Left colon (tissue), 2 donors: ENCODE measurements around the gene CBFB. TPM values are rescaled to one million over a fixed set of nuclear protein-coding genes. Genes with fewer than 3 reads are reported as not detected.
"Not testable (repeated sequence)": the region's sequence is repeated elsewhere in the genome, so short reads cannot be mapped to it uniquely, and the experiment has no call there.

Experiments
- ATAC-seq: fragments of 200-7000 bp; cut with Tn5 transposase; one replicate; pipeline ENCODE4 v1.9.1; 2020; ENCODE audit warnings: mild to moderate bottlenecking, moderate library complexity
- DNase-seq, 2 donors: peaks; one replicate each; pipeline ENCODE4 v3.0.0-alpha.2; 2020
- intact Hi-C, 2 donors: fragments of 100-400 bp; cut with DNase I in 1 of 2; cut with micrococcal nuclease in 1 of 2; formaldehyde crosslinking; loops; one replicate each; pipeline versions ENCODE4 v1.11.2 to v1.14.0; 2022; cut with DNase I, micrococcal nuclease
- total RNA-seq, 2 donors: library from RNA; stranded (reverse); fragmentation: NEBNext Ultra II Directional; extraction: Animal tissue kit (Norgen Biotek cat#: 25700); gene quantifications; one replicate each; pipeline ENCODE4 v1.2.1, GENCODE V29; 2021
- donor health status: DM: no; HTN: no; CAD: no.
- donor health status: DM: yes; HTN: yes; CAD: no.

Gene CBFB
- total RNA-seq, 2 donors from 2014 or later, result 25.8 to 27.0 TPM

GRCh38 chr16:67111951-67112444, 83.0 kb downstream of the CBFB start:
- intact Hi-C loops, result no loop called here
- ATAC-seq (no peak), DNase-seq (no peak)

- DNase-seq, result peak in 1 of 2 donors; percentile 11
- intact Hi-C loops, result no loop called here
- peak; percentile 12 for ATAC-seq
Observed at GRCh38 chr16:67112591-67113399, 83.8 kb downstream of the CBFB start.

- ATAC-seq (no peak), DNase-seq (no peak)
- intact Hi-C loops, result no loop called here
Observed at GRCh38 chr16:67114793-67115192, 85.8 kb downstream of the CBFB start.

- no peak for ATAC-seq
- no peak for DNase-seq
- intact Hi-C loops, result no loop called here
Observed at GRCh38 chr16:67115639-67116038, 86.7 kb downstream of the CBFB start.

GRCh38 chr16:67116388-67117311, 87.7 kb downstream of the CBFB start:
- intact Hi-C loops, result no loop called here
- DNase-seq, result no peak
- ATAC-seq, result no peak

- DNase-seq, result no peak
Observed at GRCh38 chr16:67117716-67118115, 88.8 kb downstream of the CBFB start.

GRCh38 chr16:67120025-67120424, 91.1 kb downstream of the CBFB start:
- no peak for DNase-seq
- no peak for ATAC-seq
- intact Hi-C loops, result no loop called here

More at GRCh38 chr16:67117716-67118115, 88.8 kb downstream of the CBFB start:
- intact Hi-C loops, result no loop called here
- ATAC-seq, result no peak

GRCh38 chr16:67122799-67123198, 93.8 kb downstream of the CBFB start:
- intact Hi-C loops, ATAC-seq, DNase-seq: not testable (repeated sequence)

- no peak for DNase-seq
- intact Hi-C loops, result no loop called here
Observed at GRCh38 chr16:67128417-67128816, 99.5 kb downstream of the CBFB start.

GRCh38 chr16:67128887-67129286, 99.9 kb downstream of the CBFB start:
- DNase-seq (no peak), ATAC-seq (no peak)
- intact Hi-C loops, result no loop called here

More at GRCh38 chr16:67128417-67128816, 99.5 kb downstream of the CBFB start:
- no peak for ATAC-seq

- ATAC-seq (no peak), DNase-seq (no peak)
- intact Hi-C loops, result no loop called here
Observed at GRCh38 chr16:67129422-67129821, 100.5 kb downstream of the CBFB start.

GRCh38 chr16:67137605-67138004, 108.7 kb downstream of the CBFB start:
- intact Hi-C loops, result no loop called here
- ATAC-seq (no peak), DNase-seq (no peak)

GRCh38 chr16:67141391-67141790, 112.4 kb downstream of the CBFB start:
- ATAC-seq, result no peak
- no peak for DNase-seq
- intact Hi-C loops, result no loop called here

GRCh38 chr16:67142342-67142741, 113.4 kb downstream of the CBFB start:
- intact Hi-C loops, result no loop called here
- DNase-seq (no peak), ATAC-seq (peak; percentile 40)

- intact Hi-C loops, result no loop called here
- DNase-seq, result no peak
- ATAC-seq, result no peak
Observed at GRCh38 chr16:67144943-67145342, 116.0 kb downstream of the CBFB start.

GRCh38 chr16:67145746-67146145, 116.8 kb downstream of the CBFB start:
- intact Hi-C loops, result no loop called here
- no peak for ATAC-seq
- DNase-seq, result no peak

- ATAC-seq, result no peak
- intact Hi-C loops, result no loop called here
- DNase-seq, result no peak
Observed at GRCh38 chr16:67146523-67147357, 117.8 kb downstream of the CBFB start.

GRCh38 chr16:67147437-67148140, 118.6 kb downstream of the CBFB start:
- ATAC-seq, result no peak
- intact Hi-C loops, result no loop called here
- no peak for DNase-seq
